Muscle layer of duodenum (tissue), 2 donors: Measurements from ENCODE around the gene C10orf62.
"Not testable (repeated sequence)": the region's sequence is repeated elsewhere in the genome, so short reads cannot be mapped to it uniquely, and the experiment has no call there.

Experiments used
- H3K27ac ChIP-seq: one replicate; pipeline ENCODE4 v1.7.0; 2013; ENCODE audit warnings: mild to moderate bottlenecking, low read length
- H3K27me3 ChIP-seq: one replicate; pipeline ENCODE4 v1.7.0; 2013; ENCODE audit warnings: low read depth, mild to moderate bottlenecking, control low read depth, low read length
- H3K36me3 ChIP-seq, 2 donors: one replicate each; pipeline ENCODE4 v1.7.0; 2013; ENCODE audit warnings: low read length in 2 of 2, control low read depth in 1 of 2, mild to moderate bottlenecking in 1 of 2; ENCODE audit not compliant: insufficient read depth in 2 of 2, control insufficient read depth in 1 of 2
- H3K4me1 ChIP-seq, 2 donors: one replicate each; pipeline ENCODE4 v1.7.0; 2013; ENCODE audit warnings: low read length in 2 of 2, mild to moderate bottlenecking in 2 of 2, control low read depth in 1 of 2, moderate library complexity in 1 of 2; ENCODE audit not compliant: insufficient read depth in 2 of 2, control insufficient read depth in 1 of 2
- H3K4me3 ChIP-seq, 2 donors: one replicate each; pipeline ENCODE4 v1.7.0; 2013; ENCODE audit warnings: low read length in 2 of 2, low read depth in 1 of 2, mild to moderate bottlenecking in 1 of 2
- H3K9me3 ChIP-seq, 2 donors: one replicate each; pipeline ENCODE4 v1.7.0; 2013; ENCODE audit warnings: low read length in 2 of 2, control low read depth in 1 of 2, mild to moderate bottlenecking in 1 of 2; ENCODE audit not compliant: control insufficient read depth in 1 of 2
- donor health status: healthy.

The C10orf62 gene

GRCh38 chr10:97635577-97635976 is 46.1 kb downstream of the C10orf62 start:
- no peak overlapping the region for H3K27ac ChIP-seq
- H3K27me3 ChIP-seq: no peaks in the 10 kb centered on the region
- no peaks in the 10 kb centered on the region for H3K36me3 ChIP-seq
- H3K9me3 ChIP-seq: no peaks in the 10 kb centered on the region
- H3K4me3 ChIP-seq: no peak overlapping the region
- H3K4me1 ChIP-seq: peaks cover 0 to 13% of the 10 kb centered on the region in 2 donors

DNA sequence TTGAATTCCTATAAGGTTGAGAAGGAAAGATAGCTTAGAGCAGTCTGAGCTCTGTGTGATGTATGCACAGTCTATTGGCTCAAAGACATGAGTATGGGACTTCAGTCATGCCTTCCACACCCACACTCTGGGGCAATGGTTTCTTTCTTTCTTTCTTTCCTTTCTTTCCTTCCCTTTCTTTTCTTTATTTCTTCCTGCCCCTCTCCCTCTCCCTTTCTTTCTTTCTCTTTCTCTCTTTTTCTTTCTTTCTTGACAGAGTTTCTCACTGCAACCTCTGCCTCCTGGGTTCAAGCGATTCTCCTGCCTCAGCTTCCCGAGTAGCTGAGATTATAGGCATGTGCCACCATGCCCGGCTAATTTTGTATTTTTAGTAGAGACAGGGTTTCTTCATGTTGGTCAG is 49.6 kb downstream of the C10orf62 start:
- H3K9me3 ChIP-seq, H3K27ac ChIP-seq, H3K27me3 ChIP-seq, H3K4me1 ChIP-seq, H3K36me3 ChIP-seq, H3K4me3 ChIP-seq: not testable (repeated sequence)

GRCh38 chr10:97640174-97640867 is 50.8 kb downstream of the C10orf62 start, which contains the start of gene PI4K2A:
Gene PI4K2A, plus strand, starts transcription at chr10:97640671. Its CDS starts 72 bp downstream, at chr10:97640743.
- Histone ChIP-seq H3K36me3 (peaks cover 0 to 9% of the 10 kb centered on the region in 2 donors), H3K9me3 (no peaks in the 10 kb centered on the region), H3K4me1 (peaks cover 6 to 9% of the 10 kb centered on the region in 2 donors), H3K27me3 (no peaks in the 10 kb centered on the region), H3K4me3 (peak within 1 kb of the TSS; percentile 83 to 91), H3K27ac (peak within 1 kb of the TSS; percentile 71)
